Activated T-cell treated with anti-CD3 and anti-CD28 coated beads for 24 hours (primary cell): ENCODE data around the gene ECEL1.
A peak's percentile ranks its signal among the peaks of the same experiment; 100 is the strongest.
"Not testable (repeated sequence)": the region's sequence is repeated elsewhere in the genome, so short reads cannot be mapped to it uniquely, and the experiment has no call there.

Experiments used
- DNase-seq: peaks from one replicate; pipeline ENCODE4 v3.0.0-alpha.2; 2020; ENCODE audit warnings: low read depth

ECEL1 gene

GRCh38 chr2:232441147-232441651, 46.4 kb downstream of the ECEL1 start:
- DNase-seq = no peak

GRCh38 chr2:232440220-232441018, 47.2 kb downstream of the ECEL1 start:
- peak; percentile 80 for DNase-seq

- no peak for DNase-seq
These were observed 47.9 kb downstream of the ECEL1 start for GRCh38 chr2:232439758-232440135.

- DNase-seq = no peak
These were observed 48.5 kb downstream of the ECEL1 start for GRCh38 chr2:232438951-232439757.

GRCh38 chr2:232438091-232438490, 49.5 kb downstream of the ECEL1 start:
- DNase-seq = no peak

GRCh38 chr2:232437195-232437571, 50.5 kb downstream of the ECEL1 start:
- no peak for DNase-seq

- DNase-seq = no peak
These were observed 51.0 kb downstream of the ECEL1 start for GRCh38 chr2:232436381-232437194.

- no peak for DNase-seq
These were observed 51.8 kb downstream of the ECEL1 start for GRCh38 chr2:232435805-232436204.

- no peak for DNase-seq
These were observed 52.3 kb downstream of the ECEL1 start for GRCh38 chr2:232435375-232435648.

GRCh38 chr2:232434563-232435374, 52.9 kb downstream of the ECEL1 start:
- DNase-seq = no peak

- no peak for DNase-seq
These were observed 53.5 kb downstream of the ECEL1 start for GRCh38 chr2:232434091-232434490.

GRCh38 chr2:232433622-232434021, 54.0 kb downstream of the ECEL1 start:
- not testable (repeated sequence) for DNase-seq

GRCh38 chr2:232432598-232433184, 54.9 kb downstream of the ECEL1 start:
- DNase-seq = no peak

- no peak for DNase-seq
These were observed 55.7 kb downstream of the ECEL1 start for GRCh38 chr2:232431705-232432590.
